ENCODE measurements around the gene FNDC5. TPM values are rescaled to one million over a fixed set of nuclear protein-coding genes. Genes with fewer than 3 reads are reported as not detected.

The FNDC5 gene
- polyA plus RNA-seq, 1 donor (not counting 4 experiments of a cell fraction or from before 2014, with no cell fraction given), result not detected

DNA sequence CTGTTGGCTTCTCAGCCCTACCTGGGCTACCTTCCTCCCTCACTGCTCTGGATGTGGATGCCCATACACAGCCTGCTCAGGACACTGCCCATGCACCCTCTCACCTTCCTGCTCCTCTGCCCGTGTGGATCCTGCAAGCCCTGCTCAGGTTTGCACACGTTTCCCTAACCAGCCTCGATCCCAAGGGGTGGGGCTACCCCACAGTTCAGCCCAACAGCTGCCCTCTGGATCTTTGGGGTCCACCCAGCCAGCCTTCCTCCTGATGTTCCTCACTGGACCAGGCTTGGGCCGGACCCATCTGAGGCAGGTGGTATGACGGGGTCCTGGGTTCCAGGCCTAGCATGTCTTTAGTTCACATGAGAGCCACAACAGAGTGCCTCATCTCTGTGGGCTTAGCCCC, 25.7 kb upstream of the FNDC5 start:
- peaks cover 35% of the 10 kb centered on the region for H3K4me1 ChIP-seq (ENCODE audit: control insufficient read depth, extremely low read depth, insufficient read depth, low read length)
- no peak overlapping the region for H3K27ac ChIP-seq (ENCODE audit: control insufficient read depth, insufficient read depth, low read length)
- no peaks in the 10 kb centered on the region for H3K9me1 ChIP-seq (ENCODE audit: control insufficient read depth, extremely low read depth, insufficient read depth, low read length)
- H3K9me3 ChIP-seq (ENCODE audit: control insufficient read depth, low read depth, low read length), result no peaks in the 10 kb centered on the region
- FAIRE-seq, result peak; percentile 17
- TF ChIP-seq EZH2 (IDR thresholded peaks at IDR 0.05; ENCODE audit: low read length), result no peak
- TF ChIP-seq, protein P1, sequence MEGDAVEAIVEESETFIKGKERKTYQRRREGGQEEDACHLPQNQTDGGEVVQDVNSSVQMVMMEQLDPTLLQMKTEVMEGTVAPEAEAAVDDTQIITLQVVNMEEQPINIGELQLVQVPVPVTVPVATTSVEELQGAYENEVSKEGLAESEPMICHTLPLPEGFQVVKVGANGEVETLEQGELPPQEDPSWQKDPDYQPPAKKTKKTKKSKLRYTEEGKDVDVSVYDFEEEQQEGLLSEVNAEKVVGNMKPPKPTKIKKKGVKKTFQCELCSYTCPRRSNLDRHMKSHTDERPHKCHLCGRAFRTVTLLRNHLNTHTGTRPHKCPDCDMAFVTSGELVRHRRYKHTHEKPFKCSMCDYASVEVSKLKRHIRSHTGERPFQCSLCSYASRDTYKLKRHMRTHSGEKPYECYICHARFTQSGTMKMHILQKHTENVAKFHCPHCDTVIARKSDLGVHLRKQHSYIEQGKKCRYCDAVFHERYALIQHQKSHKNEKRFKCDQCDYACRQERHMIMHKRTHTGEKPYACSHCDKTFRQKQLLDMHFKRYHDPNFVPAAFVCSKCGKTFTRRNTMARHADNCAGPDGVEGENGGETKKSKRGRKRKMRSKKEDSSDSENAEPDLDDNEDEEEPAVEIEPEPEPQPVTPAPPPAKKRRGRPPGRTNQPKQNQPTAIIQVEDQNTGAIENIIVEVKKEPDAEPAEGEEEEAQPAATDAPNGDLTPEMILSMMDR (optimal IDR thresholded peaks at IDR 0.05 in 1 of 3, IDR thresholded peaks at IDR 0.05 in 1 of 3, conservative IDR thresholded peaks at IDR 0.05 in 1 of 3; ENCODE audit: extremely low read depth in 1 of 3, insufficient read depth in 2 of 3, low read length in 3 of 3), result no peak
- H3K9ac ChIP-seq (ENCODE audit: control insufficient read depth, extremely low read depth, insufficient read depth, low read length), result no peak overlapping the region
- no peak overlapping the region for H2AFZ ChIP-seq (ENCODE audit: control insufficient read depth, low read length)
- peaks cover 6% of the 10 kb centered on the region for H3K27me3 ChIP-seq (ENCODE audit: control insufficient read depth, extremely low read depth, insufficient read depth, low read length)
- peaks cover 9% of the 10 kb centered on the region for H3K79me2 ChIP-seq (ENCODE audit: control insufficient read depth, insufficient read depth, low read length)
- no peaks in the 10 kb centered on the region for H4K20me1 ChIP-seq (ENCODE audit: control insufficient read depth, extremely low read depth, insufficient read depth, low read length)
- peaks cover 2 to 19% of the 10 kb centered on the region in 2 experiments for H3K36me3 ChIP-seq (ENCODE audit: control insufficient read depth in 2 of 2, extremely low read depth in 1 of 2, insufficient read depth in 2 of 2, low read length in 2 of 2)
- DNase-seq (ENCODE audit: low read depth, low spot score), result no peak
- H3K4me2 ChIP-seq (ENCODE audit: control insufficient read depth, extremely low read depth, insufficient read depth, low read depth, low read length), result peak overlapping the region; percentile 24
- H3K4me3 ChIP-seq (ENCODE audit: control insufficient read depth in 2 of 3, extremely low read depth in 1 of 3, insufficient read depth in 2 of 3, low read depth in 1 of 3, low read length in 3 of 3), result no peak overlapping the region
- dilution Hi-C loops (cut with MboI; ENCODE audit: extremely low pct_ligation_motif_present, low sequenced_read_pairs), result no loop called here

DNA sequence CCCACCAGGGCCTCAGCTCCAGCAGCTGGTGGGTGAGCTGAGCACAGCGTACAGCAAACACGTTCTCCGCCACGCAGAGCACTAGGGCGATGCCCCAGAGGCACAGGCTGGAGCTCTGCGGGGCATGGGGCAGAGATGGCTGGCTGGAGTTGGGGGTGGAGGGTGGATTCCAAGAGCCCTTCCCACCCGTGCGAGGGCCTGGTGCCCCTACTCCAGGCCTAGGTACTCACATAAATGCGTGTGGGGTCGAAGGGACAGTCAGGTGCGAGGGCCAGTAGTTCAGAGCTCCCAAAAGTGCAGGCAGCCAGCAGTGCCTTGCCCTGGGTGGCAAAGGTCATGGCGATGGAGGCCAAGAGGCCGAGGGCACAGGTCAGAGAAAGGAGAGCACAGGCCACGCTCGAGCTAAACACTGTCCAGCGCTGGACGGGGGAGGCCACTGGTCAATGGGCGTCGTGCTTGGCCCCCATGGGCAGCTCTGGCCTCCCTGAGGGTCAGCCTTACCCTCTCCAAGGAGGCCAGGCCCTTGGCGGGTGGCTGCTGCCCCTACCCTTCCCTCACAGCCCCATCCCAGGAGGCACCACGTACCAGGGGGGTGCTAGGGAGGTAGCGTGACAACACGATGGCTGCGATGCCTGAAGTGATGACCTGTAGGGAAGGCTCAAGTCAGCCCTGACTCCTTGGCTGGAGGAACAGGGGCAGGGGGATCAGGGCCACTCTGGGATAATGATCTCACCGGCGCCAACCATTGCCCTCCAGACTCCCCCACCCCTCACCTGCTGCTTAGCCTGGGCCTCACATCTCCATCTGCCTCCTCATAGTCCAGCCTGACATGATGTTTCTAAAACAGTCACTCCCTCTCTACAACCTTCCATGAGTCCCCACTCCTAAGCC, 24.9 kb upstream of the FNDC5 start:
- Histone ChIP-seq H3K36me3 (ENCODE audit: control insufficient read depth in 2 of 2, extremely low read depth in 1 of 2, insufficient read depth in 2 of 2, low read length in 2 of 2) (peaks cover 2 to 19% of the 10 kb centered on the region in 2 experiments), H3K9ac (ENCODE audit: control insufficient read depth, extremely low read depth, insufficient read depth, low read length) (no peak overlapping the region), H3K4me2 (ENCODE audit: control insufficient read depth, extremely low read depth, insufficient read depth, low read depth, low read length) (no peak overlapping the region), H3K27ac (ENCODE audit: control insufficient read depth, insufficient read depth, low read length) (no peak overlapping the region), H3K4me1 (ENCODE audit: control insufficient read depth, extremely low read depth, insufficient read depth, low read length) (peaks cover 35% of the 10 kb centered on the region), H2AFZ (ENCODE audit: control insufficient read depth, low read length) (no peak overlapping the region), H3K4me3 (ENCODE audit: control insufficient read depth in 2 of 3, extremely low read depth in 1 of 3, insufficient read depth in 2 of 3, low read depth in 1 of 3, low read length in 3 of 3) (no peak overlapping the region), H3K9me1 (ENCODE audit: control insufficient read depth, extremely low read depth, insufficient read depth, low read length) (no peaks in the 10 kb centered on the region), H3K79me2 (ENCODE audit: control insufficient read depth, insufficient read depth, low read length) (peaks cover 6% of the 10 kb centered on the region), H3K9me3 (ENCODE audit: control insufficient read depth, low read depth, low read length) (no peaks in the 10 kb centered on the region), H3K27me3 (ENCODE audit: control insufficient read depth, extremely low read depth, insufficient read depth, low read length) (peaks cover 14% of the 10 kb centered on the region), H4K20me1 (ENCODE audit: control insufficient read depth, extremely low read depth, insufficient read depth, low read length) (no peaks in the 10 kb centered on the region)
- TF ChIP-seq, protein P1 (optimal IDR thresholded peaks at IDR 0.05 in 1 of 3, IDR thresholded peaks at IDR 0.05 in 1 of 3, conservative IDR thresholded peaks at IDR 0.05 in 1 of 3; ENCODE audit: extremely low read depth in 1 of 3, insufficient read depth in 2 of 3, low read length in 3 of 3), result no peak
- no peak for TF ChIP-seq EZH2 (IDR thresholded peaks at IDR 0.05; ENCODE audit: low read length)
- no peak for DNase-seq (ENCODE audit: low read depth, low spot score)
- dilution Hi-C loops (cut with MboI; ENCODE audit: extremely low pct_ligation_motif_present, low sequenced_read_pairs), result no loop called here
- no peak for FAIRE-seq

All from keratinocyte (primary cell).